ENCODE measurements around the gene ADAT3. TPM values are rescaled to one million over a fixed set of nuclear protein-coding genes. Genes with fewer than 3 reads are reported as not detected.
"Not testable (repeated sequence)": the region's sequence is repeated elsewhere in the genome, so short reads cannot be mapped to it uniquely, and the experiment has no call there.

Gene ADAT3
- total RNA-seq, 3 donors from 2014 or later (not counting 1 experiment from before 2014, with no cell fraction given), result 13.0 to 20.9 (median 13.1) TPM

DNA sequence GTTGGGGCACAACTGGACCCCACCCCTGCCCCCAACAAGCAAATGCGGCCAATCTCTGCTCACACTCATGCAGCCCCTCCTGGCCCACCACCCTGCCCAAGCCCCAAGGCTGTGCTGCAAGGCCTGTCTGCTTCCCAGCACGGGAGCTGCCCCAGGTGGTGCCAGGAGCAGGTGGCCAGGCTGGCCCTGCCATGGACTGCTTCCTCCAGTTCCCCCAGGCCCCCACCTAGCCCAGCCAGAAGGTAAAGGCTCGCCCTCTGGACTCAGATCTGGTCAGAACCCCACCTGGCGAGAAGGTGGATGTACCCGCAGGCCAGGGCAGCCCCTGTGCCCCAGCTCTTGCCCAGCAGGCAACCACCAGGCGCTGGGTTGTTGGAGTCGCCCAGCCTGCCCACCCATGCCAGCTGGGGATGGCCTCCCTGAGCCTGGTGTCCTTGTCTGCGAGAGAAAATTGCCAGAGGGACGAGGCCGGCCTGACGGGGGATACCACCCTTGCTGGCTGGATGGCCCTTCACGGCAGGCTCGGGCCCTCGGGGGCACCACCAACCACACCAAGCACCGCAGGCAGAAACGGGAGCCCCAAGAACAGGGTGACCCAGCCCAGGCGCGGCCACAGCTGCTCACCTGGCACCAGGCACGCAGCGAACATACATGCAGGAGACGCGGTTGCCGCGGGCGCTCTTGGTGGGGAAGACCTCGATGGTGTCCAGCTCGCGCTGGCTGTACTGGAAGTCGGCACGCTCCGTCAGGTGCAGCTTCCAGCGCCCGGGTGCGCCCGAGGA is 24.4 kb upstream of the ADAT3 start:
- TF ChIP-seq CTCF (IDR thresholded peaks at IDR 0.05), result no peak
- DNase-seq (no peak), ATAC-seq (no peak)
- peak overlapping the region; percentile 81 for H3K4me3 Mint-ChIP-seq
- no peaks in the 10 kb centered on the region for H3K27me3 Mint-ChIP-seq (ENCODE audit: low read depth in 2 of 2)
- H3K36me3 Mint-ChIP-seq, result peaks cover 20% of the 10 kb centered on the region
- H3K4me1 Mint-ChIP-seq, result peaks cover 48 to 54% of the 10 kb centered on the region in 2 donors
- H3K9me3 Mint-ChIP-seq, result no peaks in the 10 kb centered on the region
- H3K27ac Mint-ChIP-seq, result peak overlapping the region; percentile 69 to 75
- 86% methylated on average over 29 of the region's 35 CpGs for WGBS (ENCODE audit: insufficient coverage)
- H3K27me3 ChIP-seq (ENCODE audit: control insufficient read depth, insufficient read depth, low read length), result no peaks in the 10 kb centered on the region
- H3K4me1 ChIP-seq (ENCODE audit: control insufficient read depth, insufficient read depth, low read length), result peaks cover 63% of the 10 kb centered on the region
- H3K36me3 ChIP-seq (ENCODE audit: control insufficient read depth, insufficient read depth, low read length), result peaks cover 23% of the 10 kb centered on the region
- no peaks in the 10 kb centered on the region for H3K9me3 ChIP-seq (ENCODE audit: control insufficient read depth, insufficient read depth, low read length)
- intact Hi-C loops (cut with micrococcal nuclease), result loop anchor here (5.0 kb wide), 1 partner anchor 206 kb away; no protein-coding TSS in a partner anchor
- peak overlapping the region; percentile 20 for H3K4me3 ChIP-seq (ENCODE audit: low read length)
- peak overlapping the region; percentile 69 for H3K27ac ChIP-seq (ENCODE audit: low read length)

- H3K27ac Mint-ChIP-seq, result peak overlapping the region; percentile 97 to 99
- WGBS (ENCODE audit: insufficient coverage), result 53% methylated on average over 34 of the region's 44 CpGs
These were observed 23.7 kb upstream of the ADAT3 start for GRCh38 chr19:1881393-1882088.

GRCh38 chr19:1882089-1882785 is 23.0 kb upstream of the ADAT3 start:
- intact Hi-C loops (cut with micrococcal nuclease), result loop anchor here (1.0 to 5.0 kb wide), 2 partner anchors 13 to 205 kb away; no protein-coding TSS in a partner anchor
- Mint-ChIP-seq H3K4me3 (peak overlapping the region; percentile 100), H3K9me3 (no peaks in the 10 kb centered on the region)

More at GRCh38 chr19:1881393-1882088, 23.7 kb upstream of the ADAT3 start:
- DNase-seq; ATAC-seq; H3K9me3 Mint-ChIP-seq; H3K27me3 ChIP-seq (ENCODE audit: control insufficient read depth, insufficient read depth, low read length); H3K27me3 Mint-ChIP-seq (ENCODE audit: low read depth in 2 of 2); H3K9me3 ChIP-seq (ENCODE audit: control insufficient read depth, insufficient read depth, low read length): not testable (repeated sequence)
- Histone ChIP-seq H3K4me3 (ENCODE audit: low read length) (peak overlapping the region; percentile 99), H3K27ac (ENCODE audit: low read length) (peak overlapping the region; percentile 99), H3K4me1 (ENCODE audit: control insufficient read depth, insufficient read depth, low read length) (peaks cover 63% of the 10 kb centered on the region), H3K36me3 (ENCODE audit: control insufficient read depth, insufficient read depth, low read length) (peaks cover 22% of the 10 kb centered on the region)
- intact Hi-C loops (cut with micrococcal nuclease), result loop anchor here (1.0 to 5.0 kb wide), 2 partner anchors 14 to 206 kb away; no protein-coding TSS in a partner anchor
- Mint-ChIP-seq H3K36me3 (peaks cover 20% of the 10 kb centered on the region), H3K4me3 (peak overlapping the region; percentile 100), H3K4me1 (peaks cover 41 to 48% of the 10 kb centered on the region in 2 donors)

More at GRCh38 chr19:1882089-1882785, 23.0 kb upstream of the ADAT3 start:
- TF ChIP-seq CTCF (IDR thresholded peaks at IDR 0.05), result no peak
- 42% methylated on average over 27 of the region's 31 CpGs for WGBS (ENCODE audit: insufficient coverage)
- Mint-ChIP-seq H3K27me3 (ENCODE audit: low read depth in 2 of 2) (no peaks in the 10 kb centered on the region), H3K27ac (peak overlapping the region; percentile 97 to 99), H3K4me1 (peaks cover 44 to 47% of the 10 kb centered on the region in 2 donors), H3K36me3 (peaks cover 20% of the 10 kb centered on the region)
- Histone ChIP-seq H3K4me3 (ENCODE audit: low read length) (peak overlapping the region; percentile 99), H3K36me3 (ENCODE audit: control insufficient read depth, insufficient read depth, low read length) (peaks cover 20% of the 10 kb centered on the region), H3K4me1 (ENCODE audit: control insufficient read depth, insufficient read depth, low read length) (peaks cover 59% of the 10 kb centered on the region), H3K27me3 (ENCODE audit: control insufficient read depth, insufficient read depth, low read length) (no peaks in the 10 kb centered on the region), H3K27ac (ENCODE audit: low read length) (peak overlapping the region; percentile 99), H3K9me3 (ENCODE audit: control insufficient read depth, insufficient read depth, low read length) (no peaks in the 10 kb centered on the region)
- ATAC-seq, result peak; percentile 63 to 80 (median 71)
- DNase-seq, result peak; percentile 80 to 93
